ENCODE measurements around the gene ZC3H4. TPM values are rescaled to one million over a fixed set of nuclear protein-coding genes. Genes with fewer than 3 reads are reported as not detected.

ZC3H4 gene
- total and polyA plus RNA-seq, 2 donors (not counting 3 experiments of a cell fraction or from before 2014, with no cell fraction given): 6.2 to 63.9 TPM

GRCh38 chr19:47057328-47057727, 56.2 kb downstream of the ZC3H4 start:
- POLR2A ChIA-PET: no interaction called here
- no peaks in the 10 kb centered on the region for H3K27me3 ChIP-seq (ENCODE audit: control insufficient read depth in 2 of 2, insufficient read depth in 2 of 2, low read length in 2 of 2)

More at GRCh38 chr19:47057328-47057727, 56.2 kb downstream of the ZC3H4 start:
- Histone ChIP-seq H2AFZ (ENCODE audit: low read depth, low read length) (no peak overlapping the region), H3K27ac (ENCODE audit: insufficient read depth, low read depth, low read length) (no peak overlapping the region), H3K36me3 (ENCODE audit: control insufficient read depth in 2 of 2, extremely low read depth in 1 of 2, insufficient read depth in 2 of 2, low read length in 2 of 2) (no peaks in the 10 kb centered on the region), H3K4me2 (ENCODE audit: insufficient read depth, low read length) (no peak overlapping the region), H3K9me1 (replicated peaks; ENCODE audit: control insufficient read depth, extremely low read depth, insufficient read depth, low read length) (no peaks in the 10 kb centered on the region), H3K9ac (replicated peaks; ENCODE audit: extremely low read depth, insufficient read depth, low read length) (no peak overlapping the region), H3K4me1 (ENCODE audit: control insufficient read depth, extremely low read depth, insufficient read depth, low read length) (no peaks in the 10 kb centered on the region), H3K4me3 (replicated peaks in 1 of 3; ENCODE audit: insufficient read depth in 1 of 3, low read depth in 1 of 3, low read length in 3 of 3) (no peak overlapping the region), H3K79me2 (ENCODE audit: control insufficient read depth, insufficient read depth, low read length) (no peaks in the 10 kb centered on the region), H3K9me3 (replicated peaks; ENCODE audit: control insufficient read depth, insufficient read depth, low read length) (no peaks in the 10 kb centered on the region), H4K20me1 (replicated peaks; ENCODE audit: control insufficient read depth, extremely low read depth, insufficient read depth, low read length) (no peaks in the 10 kb centered on the region)
- intact Hi-C loops (cut with micrococcal nuclease): no loop called here
- no TSS peak for BruUV-seq (replicated peaks)
- FAIRE-seq (no peak), DNase-seq (ENCODE audit: low read depth, low spot score) (no peak)
- TF ChIP-seq MYC (IDR thresholded peaks at IDR 0.05; ENCODE audit: low read depth, low read length) (no peak), EZH2 (IDR thresholded peaks at IDR 0.05; ENCODE audit: borderline replicate concordance, low read depth, low read length, severe bottlenecking) (no peak), POLR2A (IDR thresholded peaks at IDR 0.05; ENCODE audit: low read depth, low read length) (no peak), POLR2AphosphoS5 (IDR thresholded peaks at IDR 0.05; ENCODE audit: insufficient read depth, low read depth, low read length) (no peak), CTCF (IDR thresholded peaks at IDR 0.05; ENCODE audit: extremely low read depth in 1 of 2, insufficient read depth in 1 of 2, low read depth in 1 of 2, low read length in 2 of 2) (no peak), FOS (IDR thresholded peaks at IDR 0.05; ENCODE audit: borderline replicate concordance, insufficient read depth, low read length) (no peak), GATA2 (IDR thresholded peaks at IDR 0.05; ENCODE audit: insufficient read depth, insufficient read length, low read depth, low read length) (no peak), MAX (IDR thresholded peaks at IDR 0.05; ENCODE audit: insufficient read depth, insufficient read length) (no peak), JUN (IDR thresholded peaks at IDR 0.05; ENCODE audit: borderline replicate concordance, insufficient read depth, insufficient read length, low read depth) (no peak)
- CTCF ChIA-PET: interaction anchor here (1.0 to 2.1 kb wide), 3 partner anchors 11 to 44 kb away, joined by 3 to 8 read pairs (median 3); no protein-coding TSS in a partner anchor
- dilution Hi-C loops (cut with MboI; ENCODE audit: extremely low pct_ligation_motif_present, low sequenced_read_pairs): no loop called here
